H9 (cell line): ENCODE measurements around the gene MYO18B. TPM values are rescaled to one million over a fixed set of nuclear protein-coding genes. Genes with fewer than 3 reads are reported as not detected.

Source experiments
- DNase-seq: peaks from one replicate; pipeline ENCODE4 v3.0.0-alpha.2; 2017
- H2AFZ ChIP-seq: one replicate; pipeline ENCODE4 v1.6.1; 2013; ENCODE audit warnings: mild to moderate bottlenecking, low read length, control low read depth, moderate library complexity
- H2AK5ac ChIP-seq: 2 replicates; pipeline ENCODE4 v1.6.1; 2013; ENCODE audit warnings: low read length, control low read depth, mixed read lengths; ENCODE audit not compliant: insufficient read length
- H2BK120ac ChIP-seq: one replicate; pipeline ENCODE4 v1.6.1; 2013; ENCODE audit warnings: low read depth, mild to moderate bottlenecking, low read length, control low read depth, inconsistent platforms; ENCODE audit not compliant: poor library complexity, severe bottlenecking
- H2BK12ac ChIP-seq: 2 replicates; pipeline ENCODE4 v1.6.1; 2013; ENCODE audit warnings: low read length, control low read depth, mixed read lengths, low read depth; ENCODE audit not compliant: insufficient read length
- H2BK15ac ChIP-seq: 2 replicates; pipeline ENCODE4 v1.6.1; 2013; ENCODE audit warnings: low read depth, low read length, control low read depth
- H2BK20ac ChIP-seq: one replicate; pipeline ENCODE4 v1.6.1; 2013; ENCODE audit warnings: low read depth, mild to moderate bottlenecking, low read length, control low read depth, inconsistent platforms; ENCODE audit not compliant: poor library complexity, severe bottlenecking
- H2BK5ac ChIP-seq: 2 replicates; pipeline ENCODE4 v1.6.1; 2013; ENCODE audit warnings: low read length, control low read depth, mixed read lengths; ENCODE audit not compliant: insufficient read length
- H3K14ac ChIP-seq: 2 replicates; pipeline ENCODE4 v1.6.1; 2013; ENCODE audit warnings: low read length, control low read depth; ENCODE audit not compliant: insufficient read depth
- H3K18ac ChIP-seq: 2 replicates; pipeline ENCODE4 v1.6.1; 2013; ENCODE audit warnings: low read depth, mild to moderate bottlenecking, mixed read lengths, low read length, control low read depth; ENCODE audit not compliant: insufficient read length
- H3K23ac ChIP-seq: 2 replicates; pipeline ENCODE4 v1.6.1; 2013; ENCODE audit warnings: low read length, control low read depth, mixed read lengths, low read depth; ENCODE audit not compliant: insufficient read length
- H3K23me2 ChIP-seq: 2 replicates; pipeline ENCODE4 v1.6.1; 2013; ENCODE audit warnings: low read depth, mild to moderate bottlenecking, mixed read lengths, low read length, control low read depth; ENCODE audit not compliant: insufficient read length, poor library complexity, severe bottlenecking
- H3K27ac ChIP-seq: 2 replicates; pipeline ENCODE4 v1.5.1; 2013; ENCODE audit warnings: low read length, control low read depth, mixed read lengths, low read depth; ENCODE audit not compliant: insufficient read length
- H3K27me3 ChIP-seq: 2 replicates; pipeline ENCODE4 v1.6.1; 2013; ENCODE audit warnings: low read length, control low read depth, inconsistent platforms; ENCODE audit not compliant: insufficient read depth
- H3K4ac ChIP-seq: 2 replicates; pipeline ENCODE4 v1.6.1; 2013; ENCODE audit warnings: low read depth, mild to moderate bottlenecking, control low read depth, inconsistent platforms, low read length, moderate library complexity
- H3K4me1 ChIP-seq: 2 replicates; pipeline ENCODE4 v1.6.1; 2013; ENCODE audit warnings: low read length, control low read depth, inconsistent platforms; ENCODE audit not compliant: insufficient read depth
- H3K4me2 ChIP-seq: 2 replicates; pipeline ENCODE4 v1.6.1; 2013; ENCODE audit warnings: low read length, control low read depth, mixed read lengths; ENCODE audit not compliant: insufficient read length, insufficient read depth
- H3K56ac ChIP-seq: 2 replicates; pipeline ENCODE4 v1.6.1; 2013; ENCODE audit warnings: low read depth, mild to moderate bottlenecking, mixed read lengths, low read length, control low read depth; ENCODE audit not compliant: insufficient read length
- H3K79me1 ChIP-seq: 2 replicates; pipeline ENCODE4 v1.6.1; 2013; ENCODE audit warnings: low read depth, mild to moderate bottlenecking, moderate library complexity, low read length, control low read depth, inconsistent platforms; ENCODE audit not compliant: insufficient read depth, poor library complexity, severe bottlenecking
- H3K79me2 ChIP-seq: 2 replicates; pipeline ENCODE4 v1.6.1; 2013; ENCODE audit warnings: low read length, control low read depth, inconsistent platforms; ENCODE audit not compliant: insufficient read depth
- H3K9ac ChIP-seq: 2 replicates; pipeline ENCODE4 v1.6.1; 2013; ENCODE audit warnings: low read length, control low read depth, mixed read lengths; ENCODE audit not compliant: insufficient read length; ENCODE audit errors: extremely low read depth
- H3K9me3 ChIP-seq: one replicate; pipeline ENCODE4 v1.6.1; 2013; ENCODE audit warnings: low read depth, low read length, inconsistent platforms; ENCODE audit not compliant: control insufficient read depth
- H3T11ph ChIP-seq: one replicate; pipeline ENCODE4 v1.6.1; 2013; ENCODE audit warnings: mild to moderate bottlenecking, low read length, control low read depth, inconsistent platforms
- H4K20me1 ChIP-seq: one replicate; pipeline ENCODE4 v1.6.1; 2013; ENCODE audit not compliant: control insufficient read depth, insufficient read length, insufficient read depth
- H4K5ac ChIP-seq: 2 replicates; pipeline ENCODE4 v1.6.1; 2013; ENCODE audit warnings: low read depth, mild to moderate bottlenecking, mixed read lengths, low read length, control low read depth; ENCODE audit not compliant: insufficient read length
- H4K8ac ChIP-seq: replicated peaks from 2 replicates; pipeline ENCODE4 v1.6.1; 2013; ENCODE audit warnings: low read length, control low read depth, mixed read lengths, low read depth; ENCODE audit not compliant: insufficient read length
- H4K91ac ChIP-seq: 2 replicates; pipeline ENCODE4 v1.6.1; 2013; ENCODE audit warnings: low read depth, mild to moderate bottlenecking, moderate library complexity, mixed read lengths, low read length, control low read depth; ENCODE audit not compliant: insufficient read length
- H3K27ac Mint-ChIP-seq, 3 experiments: 2 replicates in 2 of 3; 3 replicates in 1 of 3; pipeline ENCODE4 v1.8.0; 2020 to 2021; ENCODE audit warnings: mixed read lengths in 3 of 3, mild to moderate bottlenecking in 1 of 3, moderate library complexity in 1 of 3
- H3K27me3 Mint-ChIP-seq: 2 replicates; pipeline ENCODE4 v1.8.0; 2021; ENCODE audit warnings: low read depth, mild to moderate bottlenecking, moderate library complexity, mixed read lengths
- H3K36me3 Mint-ChIP-seq, 3 experiments: 2 replicates in 2 of 3; 3 replicates in 1 of 3; pipeline ENCODE4 v1.8.0; 2020 to 2021; ENCODE audit warnings: low read depth in 3 of 3, mixed read lengths in 3 of 3; ENCODE audit not compliant: insufficient read depth in 1 of 3
- H3K4me1 Mint-ChIP-seq, 2 experiments: 2 replicates each; pipeline ENCODE4 v1.8.0; 2020; ENCODE audit warnings: mixed read lengths in 2 of 2
- H3K4me3 Mint-ChIP-seq, 2 experiments: 2 replicates in 1 of 2; 3 replicates in 1 of 2; pipeline ENCODE4 v1.8.0; 2020 to 2021; ENCODE audit warnings: mild to moderate bottlenecking in 2 of 2, mixed read lengths in 2 of 2, moderate library complexity in 1 of 2
- H3K9me3 Mint-ChIP-seq, 2 experiments: 2 replicates in 1 of 2; 3 replicates in 1 of 2; pipeline ENCODE4 v1.8.0; 2020; ENCODE audit warnings: mild to moderate bottlenecking in 2 of 2, mixed read lengths in 2 of 2, moderate library complexity in 1 of 2
- WGBS: extraction: QIAGEN DNeasy Blood & Tissue Kit; methylation state at CpG from one replicate; pipeline ENCODE4 v1.1.7; 2013; ENCODE audit warnings: missing lambda C conversion rate, low lambda C conversion rate, mixed read lengths; ENCODE audit not compliant: insufficient read length; ENCODE audit errors: extremely low coverage; 5-methylcytosine and 5-hydroxymethylcytosine counted together
- total RNA-seq: library from RNA; stranded (reverse); gene quantifications from 2 replicates; pipeline ENCODE4 v1.2.1, GENCODE V29; 2021
- TF ChIP-seq, protein P1 (sequence below): fragments of 200-600 bp; sonication (generic); conservative IDR thresholded peaks from 3 replicates; pipeline ENCODE4 v1.8.0; 2021; ENCODE audit warnings: antibody characterized with exemption, mild to moderate bottlenecking

Gene MYO18B
- total RNA-seq, 1 experiment from 2014 or later, result 0.46 TPM

GRCh38 chr22:25712661-25713400 is 29.2 kb upstream of the MYO18B start:
- H3K79me2 ChIP-seq, result no peaks in the 10 kb centered on the region
- H3K4me1 ChIP-seq, result no peaks in the 10 kb centered on the region
- no peak for DNase-seq
- no CpG with 5 or more reads among the region's 7 CpGs for WGBS
- no peak overlapping the region for H3K56ac ChIP-seq
- no peaks in the 10 kb centered on the region for H3K27me3 ChIP-seq
- no peaks in the 10 kb centered on the region for H3K9me3 Mint-ChIP-seq
- H3K4me3 Mint-ChIP-seq, result no peak overlapping the region
- no peaks in the 10 kb centered on the region for H3K23me2 ChIP-seq
- no peak overlapping the region for H3K4me2 ChIP-seq
- no peaks in the 10 kb centered on the region for H3K27me3 Mint-ChIP-seq
- H3K27ac ChIP-seq, result no peak overlapping the region
- no peaks in the 10 kb centered on the region for H3K9me3 ChIP-seq
- no peak overlapping the region for H3K4ac ChIP-seq
- no peak overlapping the region for H2BK5ac ChIP-seq
- no peak overlapping the region for H4K91ac ChIP-seq
- H3K9ac ChIP-seq, result no peak overlapping the region
- H3K18ac ChIP-seq, result no peak overlapping the region
- H2BK120ac ChIP-seq, result no peak overlapping the region
- no peaks in the 10 kb centered on the region for H4K20me1 ChIP-seq
- no peak overlapping the region for H2AFZ ChIP-seq
- H3K79me1 ChIP-seq, result no peaks in the 10 kb centered on the region
- H4K8ac ChIP-seq, result no peak overlapping the region
- H3K36me3 Mint-ChIP-seq, result peaks cover 2 to 15% (median 7%) of the 10 kb centered on the region in 3 experiments; a peak in 5 of 7 replicates
- H4K5ac ChIP-seq, result no peak overlapping the region
- no peak overlapping the region for H2BK12ac ChIP-seq
- H3K27ac Mint-ChIP-seq, result no peak overlapping the region
- TF ChIP-seq, protein P1, sequence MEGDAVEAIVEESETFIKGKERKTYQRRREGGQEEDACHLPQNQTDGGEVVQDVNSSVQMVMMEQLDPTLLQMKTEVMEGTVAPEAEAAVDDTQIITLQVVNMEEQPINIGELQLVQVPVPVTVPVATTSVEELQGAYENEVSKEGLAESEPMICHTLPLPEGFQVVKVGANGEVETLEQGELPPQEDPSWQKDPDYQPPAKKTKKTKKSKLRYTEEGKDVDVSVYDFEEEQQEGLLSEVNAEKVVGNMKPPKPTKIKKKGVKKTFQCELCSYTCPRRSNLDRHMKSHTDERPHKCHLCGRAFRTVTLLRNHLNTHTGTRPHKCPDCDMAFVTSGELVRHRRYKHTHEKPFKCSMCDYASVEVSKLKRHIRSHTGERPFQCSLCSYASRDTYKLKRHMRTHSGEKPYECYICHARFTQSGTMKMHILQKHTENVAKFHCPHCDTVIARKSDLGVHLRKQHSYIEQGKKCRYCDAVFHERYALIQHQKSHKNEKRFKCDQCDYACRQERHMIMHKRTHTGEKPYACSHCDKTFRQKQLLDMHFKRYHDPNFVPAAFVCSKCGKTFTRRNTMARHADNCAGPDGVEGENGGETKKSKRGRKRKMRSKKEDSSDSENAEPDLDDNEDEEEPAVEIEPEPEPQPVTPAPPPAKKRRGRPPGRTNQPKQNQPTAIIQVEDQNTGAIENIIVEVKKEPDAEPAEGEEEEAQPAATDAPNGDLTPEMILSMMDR, result no peak
- peaks cover 3 to 4% of the 10 kb centered on the region in 2 experiments; a peak in 1 of 4 replicates for H3K4me1 Mint-ChIP-seq
- no peak overlapping the region for H2BK15ac ChIP-seq
- no peak overlapping the region for H3K23ac ChIP-seq
- H3K14ac ChIP-seq, result no peak overlapping the region
- H2AK5ac ChIP-seq, result no peak overlapping the region
- no peak overlapping the region for H3T11ph ChIP-seq
- no peak overlapping the region for H2BK20ac ChIP-seq
